Esophagus squamous epithelium (tissue), 4 donors: ENCODE data around the gene ARL6IP1. TPM values are rescaled to one million over a fixed set of nuclear protein-coding genes. Genes with fewer than 3 reads are reported as not detected.

Experiments
- total RNA-seq, 4 donors: library from RNA; depleted of rRNA; stranded (reverse); fragments of >200 nt; gene quantifications; one replicate each; pipeline ENCODE4 v1.1.0, GENCODE V29; 2016

The ARL6IP1 gene
- total RNA-seq, 4 donors from 2014 or later, result 76.5 to 171 (median 135) TPM

Other genes with a start within 250 kb of the ARL6IP1 start
- gene NOMO2, start 239.5 kb downstream of the ARL6IP1 start, total RNA-seq, result 10 to 100 TPM; 39.1 to 73.3 (median 58.5) TPM
- gene RPS15A, start 11.2 kb downstream of the ARL6IP1 start, total RNA-seq, result 1,000 to 10,000 TPM in 3 of 4 donors, 100 to 1,000 TPM in 1; 732 to 4,133 (median 2,636) TPM
- gene SMG1, start 124.9 kb upstream of the ARL6IP1 start, total RNA-seq, result 100 to 1,000 TPM in 1 of 4 donors, 10 to 100 TPM in 3; 37.8 to 102 (median 54.6) TPM
- under 1 TPM; 0.15 to 0.66 (median 0.37) TPM for gene TMC7, start 182.4 kb upstream of the ARL6IP1 start, total RNA-seq